HFFc6 (cell line): ENCODE results near the gene WDR11. TPM values are rescaled to one million over a fixed set of nuclear protein-coding genes. Genes with fewer than 3 reads are reported as not detected.

Experiments
- DNase-seq: peaks from one replicate; pipeline ENCODE4 v3.0.0-alpha.2; 2018
- H3K27ac Mint-ChIP-seq: 2 replicates; pipeline ENCODE4 v1.8.0; 2020; ENCODE audit warnings: mild to moderate bottlenecking, mixed read lengths
- H3K27me3 Mint-ChIP-seq: 2 replicates; pipeline ENCODE4 v1.8.0; 2021; ENCODE audit warnings: mild to moderate bottlenecking, moderate library complexity, mixed read lengths; ENCODE audit not compliant: insufficient read depth
- H3K36me3 Mint-ChIP-seq: 2 replicates; pipeline ENCODE4 v1.8.0; 2021; ENCODE audit warnings: low read depth, mixed read lengths
- H3K4me1 Mint-ChIP-seq: 2 replicates; pipeline ENCODE4 v1.8.0; 2020; ENCODE audit warnings: low read depth, mixed read lengths
- H3K4me3 Mint-ChIP-seq: 2 replicates; pipeline ENCODE4 v1.8.0; 2020; ENCODE audit warnings: mild to moderate bottlenecking, moderate library complexity, mixed read lengths
- H3K9me3 Mint-ChIP-seq: 2 replicates; pipeline ENCODE4 v1.8.0; 2020; ENCODE audit warnings: mild to moderate bottlenecking, mixed read lengths
- total RNA-seq, 6 experiments: library from RNA; stranded (reverse); fragmentation: NEBNext Ultra II Directional; extraction: Animal tissue kit (Norgen Biotek cat#: 25700); gene quantifications; 2 replicates in 1 of 6; 3 replicates in 5 of 6; pipeline ENCODE4 v1.2.3, GENCODE V29; 2021
- TF ChIP-seq, protein P1 (sequence below): fragments of 200-600 bp; sonication (generic); IDR thresholded peaks from 2 replicates; pipeline ENCODE4 v1.5.0; 2021; ENCODE audit warnings: antibody characterized with exemption, mild to moderate bottlenecking

Gene WDR11
- total RNA-seq, 6 experiments from 2014 or later, result 34.5 to 47.2 (median 38.0) TPM

DNA sequence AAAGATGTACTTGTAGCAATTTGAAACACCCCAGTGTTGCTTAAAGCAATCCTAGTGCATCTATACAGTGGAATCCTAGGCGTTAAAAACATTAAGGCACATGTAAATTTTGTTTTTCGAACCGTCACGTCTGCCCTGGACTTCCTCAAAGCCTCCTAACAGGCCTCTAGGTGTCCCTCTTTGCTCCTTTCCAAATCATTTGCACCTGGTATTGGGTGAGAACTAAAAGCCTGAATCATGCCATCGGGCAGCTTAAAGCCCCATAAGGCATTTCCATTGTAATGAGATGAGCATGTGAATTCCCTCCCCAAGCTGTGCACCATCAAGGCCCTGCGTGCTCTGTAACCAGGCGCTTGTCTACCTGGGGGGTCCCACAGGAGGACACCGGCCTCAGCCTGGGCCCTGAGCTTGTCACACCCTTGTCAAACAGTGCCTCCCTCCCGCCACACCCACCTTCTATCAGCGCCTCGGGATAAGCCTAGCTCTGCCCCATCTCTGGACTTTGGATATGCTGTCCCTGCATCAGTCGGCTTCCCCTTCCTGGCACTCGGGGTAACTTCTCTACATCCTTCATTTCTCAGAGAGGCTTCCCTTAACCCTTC, 89.2 kb downstream of the WDR11 start:
- Mint-ChIP-seq H3K27me3 (peaks cover 8% of the 10 kb centered on the region), H3K36me3 (no peaks in the 10 kb centered on the region), H3K4me1 (peaks cover 6% of the 10 kb centered on the region; the same call in 1 of the 2 replicates), H3K27ac (no peak overlapping the region), H3K9me3 (no peaks in the 10 kb centered on the region), H3K4me3 (no peak overlapping the region)
- TF ChIP-seq, protein P1, sequence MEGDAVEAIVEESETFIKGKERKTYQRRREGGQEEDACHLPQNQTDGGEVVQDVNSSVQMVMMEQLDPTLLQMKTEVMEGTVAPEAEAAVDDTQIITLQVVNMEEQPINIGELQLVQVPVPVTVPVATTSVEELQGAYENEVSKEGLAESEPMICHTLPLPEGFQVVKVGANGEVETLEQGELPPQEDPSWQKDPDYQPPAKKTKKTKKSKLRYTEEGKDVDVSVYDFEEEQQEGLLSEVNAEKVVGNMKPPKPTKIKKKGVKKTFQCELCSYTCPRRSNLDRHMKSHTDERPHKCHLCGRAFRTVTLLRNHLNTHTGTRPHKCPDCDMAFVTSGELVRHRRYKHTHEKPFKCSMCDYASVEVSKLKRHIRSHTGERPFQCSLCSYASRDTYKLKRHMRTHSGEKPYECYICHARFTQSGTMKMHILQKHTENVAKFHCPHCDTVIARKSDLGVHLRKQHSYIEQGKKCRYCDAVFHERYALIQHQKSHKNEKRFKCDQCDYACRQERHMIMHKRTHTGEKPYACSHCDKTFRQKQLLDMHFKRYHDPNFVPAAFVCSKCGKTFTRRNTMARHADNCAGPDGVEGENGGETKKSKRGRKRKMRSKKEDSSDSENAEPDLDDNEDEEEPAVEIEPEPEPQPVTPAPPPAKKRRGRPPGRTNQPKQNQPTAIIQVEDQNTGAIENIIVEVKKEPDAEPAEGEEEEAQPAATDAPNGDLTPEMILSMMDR, result no peak
- DNase-seq, result no peak

DNA sequence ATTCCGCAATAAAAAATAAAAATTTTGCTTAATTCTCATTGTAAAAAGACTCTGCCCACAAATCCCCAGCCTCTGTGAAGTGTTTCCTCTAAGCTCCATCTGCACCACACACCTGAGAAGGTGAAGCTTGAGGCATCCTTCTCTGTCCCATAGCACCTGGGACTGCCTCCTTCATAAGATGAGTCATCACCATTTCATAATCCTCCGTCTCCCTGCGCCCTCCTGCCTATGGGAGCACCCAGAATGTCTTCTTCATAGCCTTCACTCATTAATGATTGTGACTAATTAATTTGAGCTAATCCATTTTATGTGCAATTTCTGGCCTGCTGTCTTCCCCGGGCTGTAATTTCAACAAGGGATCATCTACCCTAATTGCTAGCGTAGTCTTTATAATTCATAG, 90.3 kb downstream of the WDR11 start:
- Mint-ChIP-seq H3K36me3 (no peaks in the 10 kb centered on the region), H3K27ac (no peak overlapping the region), H3K27me3 (peaks cover 6% of the 10 kb centered on the region; the same call in 1 of the 2 replicates), H3K4me1 (peaks cover 6% of the 10 kb centered on the region; the same call in 1 of the 2 replicates), H3K4me3 (no peak overlapping the region), H3K9me3 (no peaks in the 10 kb centered on the region)
- TF ChIP-seq, protein P1, result no peak
- DNase-seq, result no peak

DNA sequence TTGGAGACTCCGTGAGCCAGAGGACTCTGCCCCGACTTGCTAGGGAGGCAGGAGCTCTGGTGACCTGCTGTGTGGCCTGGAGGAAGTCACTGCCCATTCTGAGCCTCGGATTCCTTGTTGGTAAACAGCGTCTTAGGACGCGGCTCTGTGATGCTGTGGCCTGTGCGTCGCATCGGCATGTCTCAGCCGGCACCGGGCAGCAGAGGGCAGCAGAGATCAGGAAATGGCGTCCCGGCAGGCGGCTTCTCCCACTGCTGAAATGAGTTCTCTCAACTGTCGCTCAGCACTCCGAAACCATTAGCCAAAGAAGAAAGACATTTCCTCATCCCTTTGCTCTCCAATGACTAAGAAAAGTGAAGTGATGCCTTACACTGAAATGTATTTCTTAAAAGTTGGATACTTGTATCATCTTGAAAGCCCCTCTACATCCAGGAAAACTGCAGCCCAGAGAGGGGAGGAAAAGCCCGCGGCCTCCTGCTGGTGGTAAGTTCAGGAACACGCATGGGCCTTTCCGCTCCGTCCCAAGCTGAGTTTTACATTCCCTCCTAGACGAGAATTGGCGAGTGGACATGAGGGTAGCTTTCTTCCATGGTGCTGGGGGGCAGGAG, 91.7 kb downstream of the WDR11 start:
- TF ChIP-seq, protein P1, result peak; percentile 89
- Mint-ChIP-seq H3K27ac (no peak overlapping the region), H3K36me3 (no peaks in the 10 kb centered on the region), H3K4me1 (peaks cover 6% of the 10 kb centered on the region; the same call in 1 of the 2 replicates), H3K4me3 (peak overlapping the region; percentile 52), H3K27me3 (peaks cover 9% of the 10 kb centered on the region), H3K9me3 (no peaks in the 10 kb centered on the region)
- DNase-seq, result peak; percentile 74

DNA sequence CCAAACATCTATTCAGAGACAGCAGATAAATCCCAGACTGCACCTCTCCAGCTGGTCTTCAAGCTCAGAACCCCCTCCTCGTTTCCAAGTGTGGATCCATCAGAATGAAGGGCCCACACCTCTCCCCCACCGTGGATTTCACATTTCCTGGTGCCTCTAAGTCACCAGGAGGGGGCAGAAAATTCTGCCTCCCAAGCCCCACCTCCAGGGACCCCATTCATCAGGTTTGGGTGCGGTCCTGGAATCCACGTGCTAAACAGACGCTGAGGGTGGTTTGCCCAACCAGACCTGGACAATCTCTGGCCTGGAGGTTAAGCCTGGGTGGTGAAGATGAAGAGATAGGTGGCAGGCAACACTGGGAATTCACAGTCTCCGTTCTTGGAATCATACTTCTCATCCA, 92.4 kb downstream of the WDR11 start:
- H3K27me3 Mint-ChIP-seq, result peaks cover 9% of the 10 kb centered on the region
- no peaks in the 10 kb centered on the region for H3K9me3 Mint-ChIP-seq
- H3K36me3 Mint-ChIP-seq, result no peaks in the 10 kb centered on the region
- peaks cover 6% of the 10 kb centered on the region; the same call in 1 of the 2 replicates for H3K4me1 Mint-ChIP-seq
- TF ChIP-seq, protein P1, result no peak
- no peak overlapping the region for H3K27ac Mint-ChIP-seq
- H3K4me3 Mint-ChIP-seq, result no peak overlapping the region
- no peak for DNase-seq

DNA sequence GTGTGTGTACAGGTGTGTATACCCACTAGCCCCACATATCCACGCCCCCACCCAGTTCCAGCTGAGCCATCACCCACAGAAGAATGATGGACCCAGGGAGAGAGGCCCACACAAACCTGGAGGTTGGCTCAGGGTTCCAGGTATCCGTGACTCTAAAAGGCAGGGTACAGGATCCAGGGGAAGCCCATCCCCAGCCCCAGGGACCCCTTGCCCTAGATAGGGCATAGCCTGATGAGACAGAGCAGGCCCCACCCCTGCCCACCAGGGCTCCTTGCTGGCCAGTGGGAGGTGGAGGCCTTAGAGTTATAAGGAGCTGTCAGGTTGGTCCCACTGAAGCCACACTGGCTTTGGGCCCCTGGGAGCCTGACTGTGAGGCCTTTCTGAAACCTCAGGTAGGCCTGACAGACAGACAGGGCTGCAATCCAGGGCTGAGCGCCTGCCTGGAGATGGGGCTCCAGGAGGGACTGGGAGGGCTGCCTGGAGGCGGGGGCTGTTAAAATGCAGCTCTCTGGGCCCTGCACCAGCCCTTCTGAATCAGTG, 93.5 kb downstream of the WDR11 start:
- Mint-ChIP-seq H3K27ac (no peak overlapping the region), H3K4me1 (peaks cover 8% of the 10 kb centered on the region), H3K9me3 (no peaks in the 10 kb centered on the region), H3K4me3 (no peak overlapping the region), H3K27me3 (peaks cover 4% of the 10 kb centered on the region), H3K36me3 (no peaks in the 10 kb centered on the region)
- no peak for DNase-seq
- TF ChIP-seq, protein P1, result no peak
